Stomach smooth muscle (tissue), 2 donors: ENCODE results near the gene PIP5KL1.

ENCODE experiments used
- H3K27ac ChIP-seq: one replicate; pipeline ENCODE4 v1.7.0; 2013; ENCODE audit warnings: mild to moderate bottlenecking, low read length, inconsistent platforms
- H3K27me3 ChIP-seq, 2 donors: one replicate each; pipeline ENCODE4 v1.7.0; 2013; ENCODE audit warnings: low read length in 2 of 2; ENCODE audit not compliant: insufficient read depth in 2 of 2, control insufficient read depth in 1 of 2
- H3K36me3 ChIP-seq, 2 donors: one replicate each; pipeline ENCODE4 v1.7.0; 2013; ENCODE audit warnings: low read length in 2 of 2; ENCODE audit not compliant: control insufficient read depth in 2 of 2, insufficient read depth in 2 of 2
- H3K4me1 ChIP-seq: one replicate; pipeline ENCODE4 v1.7.0; 2013; ENCODE audit warnings: low read length; ENCODE audit not compliant: control insufficient read depth, insufficient read depth
- H3K4me3 ChIP-seq, 2 donors: one replicate each; pipeline ENCODE4 v1.7.0; 2013; ENCODE audit warnings: low read length in 2 of 2
- H3K9ac ChIP-seq, 2 donors: one replicate each; pipeline ENCODE4 v1.7.0; 2013; ENCODE audit warnings: low read length in 2 of 2, mild to moderate bottlenecking in 1 of 2
- H3K9me3 ChIP-seq, 2 donors: one replicate each; pipeline ENCODE4 v1.7.0; 2013; ENCODE audit warnings: low read length in 2 of 2; ENCODE audit not compliant: control insufficient read depth in 2 of 2
- donor health status: healthy.
- donor health status: Pancreatic carcinoma.

Gene PIP5KL1

GRCh38 chr9:127910613-127911205 is 19.9 kb downstream of the PIP5KL1 start:
- H3K9me3 ChIP-seq, result no peaks in the 10 kb centered on the region
- H3K36me3 ChIP-seq, result peaks cover 14 to 18% of the 10 kb centered on the region in 2 donors
- H3K4me3 ChIP-seq, result no peak overlapping the region
- H3K27me3 ChIP-seq, result no peaks in the 10 kb centered on the region
- no peak overlapping the region for H3K27ac ChIP-seq
- H3K4me1 ChIP-seq, result peaks cover 17% of the 10 kb centered on the region
- H3K9ac ChIP-seq, result peak overlapping the region in 1 of 2 donors; percentile 21

GRCh38 chr9:127909839-127910273 is 20.7 kb downstream of the PIP5KL1 start:
- Histone ChIP-seq H3K27ac (no peak overlapping the region), H3K4me3 (no peak overlapping the region), H3K4me1 (peaks cover 17% of the 10 kb centered on the region), H3K36me3 (peaks cover 14 to 18% of the 10 kb centered on the region in 2 donors), H3K9me3 (no peaks in the 10 kb centered on the region), H3K9ac (no peak overlapping the region), H3K27me3 (no peaks in the 10 kb centered on the region)

GRCh38 chr9:127908660-127908926 is 22.0 kb downstream of the PIP5KL1 start:
- peaks cover 27% of the 10 kb centered on the region for H3K4me1 ChIP-seq
- peaks cover 14 to 18% of the 10 kb centered on the region in 2 donors for H3K36me3 ChIP-seq
- H3K27me3 ChIP-seq, result no peaks in the 10 kb centered on the region
- H3K27ac ChIP-seq, result no peak overlapping the region
- no peak overlapping the region for H3K4me3 ChIP-seq
- no peak overlapping the region for H3K9ac ChIP-seq
- no peaks in the 10 kb centered on the region for H3K9me3 ChIP-seq

- Histone ChIP-seq H3K4me3 (no peak overlapping the region), H3K27ac (no peak overlapping the region), H3K4me1 (peaks cover 31% of the 10 kb centered on the region), H3K36me3 (peaks cover 14 to 18% of the 10 kb centered on the region in 2 donors), H3K27me3 (no peaks in the 10 kb centered on the region), H3K9ac (no peak overlapping the region), H3K9me3 (no peaks in the 10 kb centered on the region)
Measured at GRCh38 chr9:127907867-127908659, 22.5 kb downstream of the PIP5KL1 start.

GRCh38 chr9:127905788-127906191 is 24.8 kb downstream of the PIP5KL1 start:
- Histone ChIP-seq H3K27ac (no peak overlapping the region), H3K4me1 (peaks cover 31% of the 10 kb centered on the region), H3K36me3 (peaks cover 2 to 11% of the 10 kb centered on the region in 2 donors), H3K9ac (no peak overlapping the region), H3K4me3 (no peak overlapping the region), H3K27me3 (no peaks in the 10 kb centered on the region), H3K9me3 (no peaks in the 10 kb centered on the region)

GRCh38 chr9:127905004-127905728 is 25.4 kb downstream of the PIP5KL1 start:
- peak overlapping the region in 1 of 2 donors; percentile 15 for H3K4me3 ChIP-seq
- H3K36me3 ChIP-seq, result peaks cover 0 to 10% of the 10 kb centered on the region in 2 donors
- H3K27me3 ChIP-seq, result no peaks in the 10 kb centered on the region
- H3K9me3 ChIP-seq, result no peaks in the 10 kb centered on the region
- H3K27ac ChIP-seq, result peak overlapping the region; percentile 62
- peaks cover 35% of the 10 kb centered on the region for H3K4me1 ChIP-seq
- H3K9ac ChIP-seq, result peak overlapping the region; percentile 29 to 38

- H3K9ac ChIP-seq, result peak overlapping the region; percentile 29 to 38
- H3K4me3 ChIP-seq, result peak overlapping the region in 1 of 2 donors; percentile 15
- H3K4me1 ChIP-seq, result peaks cover 41% of the 10 kb centered on the region
- H3K27ac ChIP-seq, result peak overlapping the region; percentile 62
- H3K9me3 ChIP-seq, result no peaks in the 10 kb centered on the region
- H3K36me3 ChIP-seq, result peaks cover 0 to 7% of the 10 kb centered on the region in 2 donors
- H3K27me3 ChIP-seq, result no peaks in the 10 kb centered on the region
Measured at GRCh38 chr9:127904561-127905003, 26.0 kb downstream of the PIP5KL1 start.

GRCh38 chr9:127903557-127904475 is 26.8 kb downstream of the PIP5KL1 start:
- Histone ChIP-seq H3K27ac (peak overlapping the region; percentile 62), H3K4me1 (peaks cover 41% of the 10 kb centered on the region), H3K36me3 (peaks cover 0 to 7% of the 10 kb centered on the region in 2 donors), H3K4me3 (no peak overlapping the region), H3K27me3 (no peaks in the 10 kb centered on the region), H3K9ac (peak overlapping the region in 1 of 2 donors; percentile 33), H3K9me3 (no peaks in the 10 kb centered on the region)

- Histone ChIP-seq H3K9ac (peak within 1 kb of the TSS; percentile 73 to 86), H3K27me3 (no peaks in the 10 kb centered on the region), H3K4me1 (peaks cover 48% of the 10 kb centered on the region)
Measured at GRCh38 chr9:127899128-127899943, 31.2 kb downstream of the PIP5KL1 start, which contains the start of gene ST6GALNAC6. Gene ST6GALNAC6, minus strand, starts transcription at chr9:127899603. Its CDS starts 1,622 bp downstream, at chr9:127897981.

More at GRCh38 chr9:127899128-127899943, 31.2 kb downstream of the PIP5KL1 start, which contains the start of gene ST6GALNAC6:
- peaks cover 17 to 21% of the 10 kb centered on the region in 2 donors for H3K36me3 ChIP-seq
- peak within 1 kb of the TSS; percentile 82 to 85 for H3K4me3 ChIP-seq
- H3K9me3 ChIP-seq, result no peaks in the 10 kb centered on the region
- peak within 1 kb of the TSS; percentile 84 for H3K27ac ChIP-seq
